Activated CD8-positive, alpha-beta T cell treated with anti-CD3 and anti-CD28 coated beads for 36 hours (primary cell): ENCODE data around the gene CTCFL. TPM values are rescaled to one million over a fixed set of nuclear protein-coding genes. Genes with fewer than 3 reads are reported as not detected.

ENCODE experiments used
- ATAC-seq: fragments of 200-7000 bp; cut with Tn5 transposase; one replicate; pipeline ENCODE4 v1.10.0; 2021; ENCODE audit warnings: mild to moderate bottlenecking, moderate library complexity
- CTCF ChIA-PET: fragments of 350-600 bp; sonication (Branson Sonifier 250); formaldehyde crosslinking; loops from one replicate; lab custom pipeline; 2021; ENCODE audit warnings: antibody characterized with exemption; lab: Charles Lee
- POLR2A ChIA-PET: fragments of 350-600 bp; sonication (Branson Sonifier 250); formaldehyde crosslinking; loops from one replicate; lab custom pipeline; 2021; ENCODE audit warnings: antibody characterized with exemption; lab: Charles Lee
- DNase-seq: peaks from one replicate; pipeline ENCODE4 v3.0.0-alpha.2; 2020
- H3K27ac Mint-ChIP-seq: one replicate; pipeline ENCODE4 v1.8.0; 2021; ENCODE audit warnings: mild to moderate bottlenecking, mixed read lengths
- H3K27me3 Mint-ChIP-seq: one replicate; pipeline ENCODE4 v1.8.0; 2021; ENCODE audit warnings: mixed read lengths
- H3K36me3 Mint-ChIP-seq: one replicate; pipeline ENCODE4 v1.8.0; 2021; ENCODE audit warnings: low read depth, mixed read lengths
- H3K4me1 Mint-ChIP-seq: one replicate; pipeline ENCODE4 v1.8.0; 2021; ENCODE audit warnings: low read depth, mixed read lengths
- H3K4me3 Mint-ChIP-seq: one replicate; pipeline ENCODE4 v1.8.0; 2021; ENCODE audit warnings: mild to moderate bottlenecking, moderate library complexity, mixed read lengths
- H3K9me3 Mint-ChIP-seq: one replicate; pipeline ENCODE4 v1.8.0; 2021; ENCODE audit warnings: mixed read lengths
- CTCF ChIP-seq: fragments of 200-600 bp; IDR thresholded peaks from one replicate; pipeline ENCODE4 v1.8.0; 2022; ENCODE audit warnings: antibody characterized with exemption, mild to moderate bottlenecking
- intact Hi-C: fragments of 100-400 bp; cut with micrococcal nuclease; formaldehyde crosslinking; loops from one replicate; pipeline ENCODE4 v1.10.0; 2022
- total RNA-seq, 2 experiments: library from RNA; stranded (reverse); gene quantifications; one replicate each; pipeline ENCODE4 v1.2.3, GENCODE V29; 2021

The CTCFL gene
- total RNA-seq, 2 experiments from 2014 or later: not detected

DNA sequence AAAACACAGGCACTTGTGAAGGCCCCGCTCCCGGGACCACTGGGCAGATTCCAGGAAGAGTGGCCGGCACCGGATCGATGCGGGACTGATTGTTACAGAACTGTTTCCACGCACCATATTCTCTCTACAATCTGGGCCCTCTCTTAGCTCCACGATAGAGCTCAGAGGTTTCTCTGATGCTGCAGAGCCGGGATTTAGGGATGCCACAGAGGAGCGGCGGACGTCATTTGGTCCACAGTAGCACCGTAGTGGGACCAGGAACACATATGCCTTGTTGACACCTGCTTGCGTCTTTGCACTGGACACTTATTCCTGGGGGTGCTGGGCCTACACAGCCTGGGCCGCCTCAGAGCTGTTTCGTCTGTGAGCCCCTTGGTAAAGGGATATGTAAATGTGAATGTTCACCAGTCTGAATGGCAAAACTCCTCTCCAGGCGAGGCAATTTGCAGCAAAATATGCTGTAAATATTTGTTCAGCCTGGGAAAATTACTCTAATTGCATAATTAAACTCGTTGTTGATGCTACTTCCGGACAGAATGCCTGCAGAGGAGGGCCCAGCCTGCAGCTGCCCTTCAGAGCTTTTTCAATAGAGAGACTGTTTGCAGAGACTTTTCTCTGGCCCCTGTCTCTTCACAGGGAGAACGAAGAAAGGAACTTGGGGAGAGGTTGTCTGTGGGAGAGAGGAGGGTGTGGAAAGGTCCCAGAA is 45.4 kb upstream of the CTCFL start:
- no peak for TF ChIP-seq CTCF
- no peak overlapping the region for H3K27ac Mint-ChIP-seq

DNA sequence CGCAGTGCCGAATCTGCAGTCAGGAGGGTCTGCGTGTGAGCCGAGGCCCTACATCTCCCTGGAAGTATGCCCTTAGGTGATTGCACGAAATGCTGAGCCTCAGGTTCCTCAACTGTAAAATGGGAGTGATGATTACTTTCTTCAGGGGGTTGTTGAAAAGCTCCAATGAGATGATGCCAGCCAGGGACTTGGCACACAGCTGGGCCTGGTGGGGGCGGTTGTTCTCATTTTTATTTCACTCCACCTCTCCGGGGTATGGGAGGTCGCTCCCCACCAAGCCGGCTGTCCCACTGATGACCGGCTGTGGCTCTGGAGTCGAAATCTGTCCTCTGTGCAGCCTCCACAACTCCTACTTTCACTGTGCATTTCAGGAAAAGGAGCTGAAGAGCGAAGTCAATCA is 44.0 kb upstream of the CTCFL start:
- Mint-ChIP-seq H3K4me3 (no peak overlapping the region), H3K27ac (no peak overlapping the region), H3K36me3 (no peaks in the 10 kb centered on the region), H3K27me3 (peaks cover 6% of the 10 kb centered on the region), H3K4me1 (no peaks in the 10 kb centered on the region), H3K9me3 (no peaks in the 10 kb centered on the region)
- DNase-seq (no peak), ATAC-seq (no peak)
- no peak for TF ChIP-seq CTCF
- POLR2A ChIA-PET: no interaction called here
- intact Hi-C loops: no loop called here
- CTCF ChIA-PET: interaction anchor here (0.6 kb wide), 1 partner anchor 73 kb away, joined by 3 read pairs; no protein-coding TSS in a partner anchor

More for the DNA sequence above, 45.4 kb upstream of the CTCFL start:
- H3K4me1 Mint-ChIP-seq: no peaks in the 10 kb centered on the region
- no peak overlapping the region for H3K4me3 Mint-ChIP-seq
- intact Hi-C loops: no loop called here
- no peak for ATAC-seq
- H3K36me3 Mint-ChIP-seq: no peaks in the 10 kb centered on the region
- CTCF ChIA-PET: no interaction called here
- H3K9me3 Mint-ChIP-seq: no peaks in the 10 kb centered on the region
- POLR2A ChIA-PET: no interaction called here
- H3K27me3 Mint-ChIP-seq: peaks cover 6% of the 10 kb centered on the region
- DNase-seq: no peak

- Mint-ChIP-seq H3K4me1 (no peaks in the 10 kb centered on the region), H3K27ac (no peak overlapping the region), H3K9me3 (no peaks in the 10 kb centered on the region), H3K36me3 (no peaks in the 10 kb centered on the region), H3K27me3 (peaks cover 6% of the 10 kb centered on the region), H3K4me3 (no peak overlapping the region)
- intact Hi-C loops: no loop called here
- POLR2A ChIA-PET: interaction anchor here (1.4 kb wide), 1 partner anchor 13 kb away, joined by 3 read pairs; no protein-coding TSS in a partner anchor
- TF ChIP-seq CTCF: no peak
- no peak for ATAC-seq
- no peak for DNase-seq
- CTCF ChIA-PET: interaction anchor here (0.6 kb wide), 1 partner anchor 72 kb away, joined by 3 read pairs; no protein-coding TSS in a partner anchor
Observed at GRCh38 chr20:57568088-57568896, 43.4 kb upstream of the CTCFL start.

DNA sequence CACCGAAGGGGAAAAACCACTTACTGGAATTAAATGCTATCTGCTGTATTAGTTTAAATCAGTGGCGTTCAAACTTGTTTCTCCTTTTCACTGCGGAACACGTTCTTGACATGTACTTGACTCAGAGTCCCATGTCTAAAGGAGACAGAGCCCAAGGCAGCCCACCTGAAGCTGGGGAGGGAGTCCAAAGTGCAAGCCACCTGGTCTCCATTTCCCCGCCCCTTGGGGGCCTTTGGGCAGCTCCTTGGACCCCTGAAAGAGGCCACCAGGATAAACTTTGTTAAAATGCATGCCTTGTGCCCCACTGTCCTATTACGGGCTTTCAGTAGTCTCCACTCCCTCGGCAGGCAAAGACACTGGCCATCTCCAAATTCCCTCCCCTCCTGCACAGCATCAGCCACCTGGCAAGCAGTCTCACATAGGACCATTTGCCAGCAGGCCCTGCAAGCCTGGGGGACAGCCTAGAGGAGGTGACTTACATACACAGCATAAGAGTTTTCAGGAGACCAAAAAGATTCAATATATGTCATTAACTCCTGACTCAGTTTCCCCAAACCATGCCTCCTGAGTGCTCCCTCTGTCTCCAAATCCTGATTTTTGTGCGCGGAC is 42.6 kb upstream of the CTCFL start:
- ChIA-PET POLR2A (interaction anchor here (1.4 kb wide), 1 partner anchor 13 kb away, joined by 3 read pairs; no protein-coding TSS in a partner anchor), CTCF (no interaction called here)
- Mint-ChIP-seq H3K4me3 (no peak overlapping the region), H3K36me3 (no peaks in the 10 kb centered on the region), H3K9me3 (no peaks in the 10 kb centered on the region), H3K27me3 (peaks cover 1% of the 10 kb centered on the region), H3K4me1 (no peaks in the 10 kb centered on the region), H3K27ac (no peak overlapping the region)
- DNase-seq (no peak), ATAC-seq (no peak)
- no peak for TF ChIP-seq CTCF
- intact Hi-C loops: no loop called here
